Hepatocyte (in vitro differentiated cells): ENCODE measurements around the gene ZNF488. TPM values are rescaled to one million over a fixed set of nuclear protein-coding genes. Genes with fewer than 3 reads are reported as not detected.

Experiments used
- DNase-seq: peaks from one replicate; pipeline ENCODE4 v3.0.0-alpha.2; 2016; ENCODE audit warnings: low spot score
- H2AFZ ChIP-seq: fragments of 200-600 bp; sonication (generic); 2 replicates; pipeline ENCODE4 v1.6.0; 2016; ENCODE audit warnings: antibody characterized with exemption, mild to moderate bottlenecking
- H3K27ac ChIP-seq: fragments of 200-600 bp; sonication (generic); 2 replicates; pipeline ENCODE4 v1.5.1; 2016; ENCODE audit warnings: mild to moderate bottlenecking
- H3K27me3 ChIP-seq: fragments of 200-600 bp; sonication (generic); 2 replicates; pipeline ENCODE4 v1.6.1; 2016
- H3K36me3 ChIP-seq: fragments of 200-600 bp; sonication (generic); replicated peaks from 2 replicates; pipeline ENCODE4 v1.5.1; 2016; ENCODE audit warnings: low read depth; ENCODE audit not compliant: insufficient read depth
- H3K4me1 ChIP-seq: fragments of 200-600 bp; sonication (generic); 2 replicates; pipeline ENCODE4 v1.5.1; 2016; ENCODE audit warnings: mild to moderate bottlenecking, moderate library complexity; ENCODE audit not compliant: insufficient read depth
- H3K4me2 ChIP-seq: fragments of 200-600 bp; sonication (generic); 2 replicates; pipeline ENCODE4 v1.6.0; 2016
- H3K4me3 ChIP-seq: fragments of 200-600 bp; sonication (generic); 2 replicates; pipeline ENCODE4 v1.5.1; 2016; ENCODE audit warnings: mild to moderate bottlenecking
- H3K79me2 ChIP-seq: fragments of 200-600 bp; sonication (generic); 2 replicates; pipeline ENCODE4 v1.6.0; 2017; ENCODE audit warnings: mild to moderate bottlenecking
- H3K9me2 ChIP-seq: fragments of 200-600 bp; sonication (generic); replicated peaks from 2 replicates; pipeline ENCODE4 v1.6.0; 2017; ENCODE audit warnings: mild to moderate bottlenecking; ENCODE audit not compliant: insufficient read depth
- H3K9me3 ChIP-seq: fragments of 200-600 bp; sonication (generic); 2 replicates; pipeline ENCODE4 v1.5.1; 2016; ENCODE audit warnings: low read depth, mild to moderate bottlenecking
- H4K20me1 ChIP-seq: fragments of 200-600 bp; sonication (generic); 2 replicates; pipeline ENCODE4 v1.6.0; 2016; ENCODE audit warnings: mild to moderate bottlenecking; ENCODE audit not compliant: insufficient read depth, poor library complexity, severe bottlenecking
- EZH2 ChIP-seq: fragments of 200-600 bp; sonication (generic); IDR thresholded peaks from 2 replicates; pipeline ENCODE4 v1.6.1; 2016; ENCODE audit warnings: antibody characterized with exemption, mild to moderate bottlenecking, borderline replicate concordance
- EZH2phosphoT487 ChIP-seq: fragments of 200-600 bp; sonication (generic); IDR thresholded peaks from one replicate; pipeline ENCODE4 v1.6.1; 2018; ENCODE audit warnings: antibody characterized with exemption, mild to moderate bottlenecking, low read depth, moderate library complexity; ENCODE audit not compliant: unreplicated experiment, severe bottlenecking
- WGBS: methylation state at CpG from one replicate; pipeline ENCODE4 v1.1.6; 2016; ENCODE audit warnings: low lambda C conversion rate; ENCODE audit errors: missing lambda C conversion rate; 5-methylcytosine and 5-hydroxymethylcytosine counted together
- polyA plus RNA-seq: library from polyadenylated mRNA; unstranded; fragments of >200 nt; fragmentation: Nextera tagmentation; extraction: Ambion mirVana; gene quantifications from 2 replicates; pipeline ENCODE4 v1.2.1, GENCODE V29; 2016
- total RNA-seq: library from RNA; depleted of rRNA; stranded (reverse); fragments of >200 nt; gene quantifications from 2 replicates; pipeline ENCODE4 v1.2.3, GENCODE V29; 2014
- TF ChIP-seq, protein P1 (sequence below): fragments of 200-600 bp; sonication (generic); IDR thresholded peaks from 2 replicates; pipeline ENCODE4 v1.5.1; 2016; ENCODE audit warnings: antibody characterized with exemption, mild to moderate bottlenecking; ENCODE audit not compliant: poor library complexity

ZNF488 gene
- total and polyA plus RNA-seq, 2 experiments from 2014 or later = 1.2 to 2.5 TPM

DNA sequence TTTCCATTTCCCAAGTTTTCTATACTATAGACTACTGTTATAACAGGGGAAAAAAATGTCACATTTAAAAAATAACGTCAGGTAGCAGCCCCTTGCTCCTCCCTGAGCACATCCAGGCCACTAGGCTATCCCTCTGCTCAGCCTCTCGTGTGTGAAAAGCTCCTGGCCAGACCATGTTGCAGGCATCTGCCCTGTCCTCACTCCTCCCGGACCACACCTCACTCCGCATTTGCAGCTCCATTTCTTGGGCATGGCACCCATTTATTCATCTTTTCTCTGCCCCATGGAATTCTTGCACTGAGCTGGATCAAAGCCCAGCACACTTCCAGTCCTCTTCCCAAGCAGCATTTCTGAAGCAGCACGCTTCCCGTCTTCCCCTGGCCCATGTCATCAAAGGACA lies 63.3 kb downstream of the ZNF488 start:
- Histone ChIP-seq H2AFZ (no peak overlapping the region), H3K4me1 (no peaks in the 10 kb centered on the region), H3K9me3 (no peaks in the 10 kb centered on the region), H3K4me2 (no peak overlapping the region), H3K79me2 (no peaks in the 10 kb centered on the region), H3K27me3 (peaks cover 11% of the 10 kb centered on the region), H3K36me3 (no peaks in the 10 kb centered on the region), H3K4me3 (no peak overlapping the region), H4K20me1 (no peaks in the 10 kb centered on the region), H3K27ac (no peak overlapping the region), H3K9me2 (no peaks in the 10 kb centered on the region)
- no peak for DNase-seq
- 80% methylated on average over 6 of the region's 6 CpGs for WGBS
- no peak for TF ChIP-seq EZH2phosphoT487
- TF ChIP-seq, protein P1, sequence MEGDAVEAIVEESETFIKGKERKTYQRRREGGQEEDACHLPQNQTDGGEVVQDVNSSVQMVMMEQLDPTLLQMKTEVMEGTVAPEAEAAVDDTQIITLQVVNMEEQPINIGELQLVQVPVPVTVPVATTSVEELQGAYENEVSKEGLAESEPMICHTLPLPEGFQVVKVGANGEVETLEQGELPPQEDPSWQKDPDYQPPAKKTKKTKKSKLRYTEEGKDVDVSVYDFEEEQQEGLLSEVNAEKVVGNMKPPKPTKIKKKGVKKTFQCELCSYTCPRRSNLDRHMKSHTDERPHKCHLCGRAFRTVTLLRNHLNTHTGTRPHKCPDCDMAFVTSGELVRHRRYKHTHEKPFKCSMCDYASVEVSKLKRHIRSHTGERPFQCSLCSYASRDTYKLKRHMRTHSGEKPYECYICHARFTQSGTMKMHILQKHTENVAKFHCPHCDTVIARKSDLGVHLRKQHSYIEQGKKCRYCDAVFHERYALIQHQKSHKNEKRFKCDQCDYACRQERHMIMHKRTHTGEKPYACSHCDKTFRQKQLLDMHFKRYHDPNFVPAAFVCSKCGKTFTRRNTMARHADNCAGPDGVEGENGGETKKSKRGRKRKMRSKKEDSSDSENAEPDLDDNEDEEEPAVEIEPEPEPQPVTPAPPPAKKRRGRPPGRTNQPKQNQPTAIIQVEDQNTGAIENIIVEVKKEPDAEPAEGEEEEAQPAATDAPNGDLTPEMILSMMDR = no peak
- no peak for TF ChIP-seq EZH2

DNA sequence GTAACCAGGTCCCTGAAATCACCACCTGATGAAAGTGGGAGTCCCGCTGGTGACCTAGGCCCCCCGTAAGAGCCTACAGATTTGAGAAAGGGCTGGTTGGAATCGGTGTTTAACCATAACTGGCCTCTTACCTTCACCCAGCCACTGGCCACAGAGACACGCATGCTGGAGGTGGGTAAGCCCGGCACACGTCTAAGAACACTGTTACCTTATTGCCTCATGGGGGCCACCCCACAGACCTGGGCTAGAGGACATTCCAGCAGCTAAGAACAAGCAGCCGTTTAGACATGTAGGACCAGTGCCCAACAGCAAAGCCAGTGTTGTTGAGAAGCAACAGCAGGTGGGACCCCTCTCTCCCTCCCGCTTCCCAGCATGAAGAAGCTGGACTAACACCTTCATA lies 64.3 kb downstream of the ZNF488 start:
- Histone ChIP-seq H3K27ac (no peak overlapping the region), H3K79me2 (no peaks in the 10 kb centered on the region), H3K9me2 (no peaks in the 10 kb centered on the region), H3K4me1 (no peaks in the 10 kb centered on the region), H3K4me2 (no peak overlapping the region), H3K9me3 (no peaks in the 10 kb centered on the region), H3K4me3 (no peak overlapping the region), H2AFZ (no peak overlapping the region), H3K27me3 (peaks cover 11% of the 10 kb centered on the region), H3K36me3 (no peaks in the 10 kb centered on the region), H4K20me1 (no peaks in the 10 kb centered on the region)
- DNase-seq = no peak
- TF ChIP-seq EZH2phosphoT487 (no peak), EZH2 (no peak)
- TF ChIP-seq, protein P1 = no peak
- 96% methylated on average over 7 of the region's 8 CpGs for WGBS

DNA sequence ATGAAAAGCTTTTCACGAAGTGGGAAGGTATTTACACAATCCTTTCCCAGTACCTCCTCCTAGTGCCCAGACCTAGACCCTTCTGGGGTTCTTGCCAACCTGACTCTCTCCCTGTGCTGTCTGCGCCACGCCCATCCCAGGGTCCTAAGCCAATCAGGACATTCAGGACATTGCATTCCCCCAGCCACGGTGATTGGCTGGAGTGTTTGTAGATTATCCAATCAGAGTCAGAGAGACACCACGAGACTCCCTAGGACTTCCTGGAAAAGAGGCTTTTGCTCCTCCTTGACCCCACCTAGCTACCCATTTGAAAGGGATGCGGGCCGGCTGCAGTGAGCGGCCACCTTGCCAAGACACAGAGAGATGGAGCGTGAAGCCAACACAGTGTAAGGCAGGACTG lies 65.4 kb downstream of the ZNF488 start:
- Histone ChIP-seq H3K4me2 (no peak overlapping the region), H3K27me3 (peaks cover 11% of the 10 kb centered on the region), H3K4me1 (no peaks in the 10 kb centered on the region), H3K4me3 (no peak overlapping the region), H3K9me3 (no peaks in the 10 kb centered on the region), H3K27ac (no peak overlapping the region), H4K20me1 (no peaks in the 10 kb centered on the region), H3K9me2 (no peaks in the 10 kb centered on the region), H3K36me3 (no peaks in the 10 kb centered on the region), H2AFZ (no peak overlapping the region), H3K79me2 (no peaks in the 10 kb centered on the region)
- TF ChIP-seq, protein P1 = no peak
- TF ChIP-seq EZH2phosphoT487 = no peak
- TF ChIP-seq EZH2 = no peak
- WGBS = 95% methylated on average over 9 of the region's 9 CpGs
- DNase-seq = no peak

DNA sequence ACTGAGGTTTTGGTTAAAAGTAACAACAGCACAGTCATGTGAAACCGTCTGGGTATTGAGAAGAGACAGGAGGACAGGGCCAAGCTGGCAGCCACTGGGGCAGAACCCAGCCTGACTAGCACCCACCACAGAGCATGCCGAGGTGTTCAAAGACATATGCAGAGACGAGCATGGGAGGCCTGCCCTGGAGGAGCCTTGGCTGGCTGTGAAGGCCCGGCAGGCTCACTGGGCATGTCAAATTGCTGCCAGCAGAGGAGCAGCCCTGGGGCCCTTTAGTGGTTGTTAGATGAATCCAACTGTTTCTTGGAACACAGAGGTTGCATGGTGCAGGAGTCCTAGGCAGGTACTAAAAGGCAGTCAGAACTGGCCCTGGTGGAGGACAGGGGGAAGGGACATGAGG lies 66.8 kb downstream of the ZNF488 start:
- peaks cover 4% of the 10 kb centered on the region for H3K27me3 ChIP-seq
- no peaks in the 10 kb centered on the region for H3K9me3 ChIP-seq
- no peak overlapping the region for H3K4me3 ChIP-seq
- no peaks in the 10 kb centered on the region for H3K36me3 ChIP-seq
- no peaks in the 10 kb centered on the region for H4K20me1 ChIP-seq
- H3K9me2 ChIP-seq = no peaks in the 10 kb centered on the region
- DNase-seq = no peak
- WGBS = 81% methylated on average over 4 of the region's 4 CpGs
- H3K79me2 ChIP-seq = no peaks in the 10 kb centered on the region
- H3K4me2 ChIP-seq = no peak overlapping the region
- no peak overlapping the region for H2AFZ ChIP-seq
- TF ChIP-seq EZH2phosphoT487 (no peak), EZH2 (no peak)
- TF ChIP-seq, protein P1 = no peak
- H3K27ac ChIP-seq = no peak overlapping the region
- no peaks in the 10 kb centered on the region for H3K4me1 ChIP-seq
